HG03378 (cell line): Measurements from ENCODE around the gene CDX2.
"Not testable (repeated sequence)": the region's sequence is repeated elsewhere in the genome, so short reads cannot be mapped to it uniquely, and the experiment has no call there.

ENCODE experiments used
- ATAC-seq: cut with Tn5 transposase; IDR thresholded peaks from one replicate; pipeline ENCODE4 v1.9.1; 2021; ENCODE audit warnings: mild to moderate bottlenecking, moderate library complexity; ENCODE audit not compliant: unreplicated experiment

The CDX2 gene

DNA sequence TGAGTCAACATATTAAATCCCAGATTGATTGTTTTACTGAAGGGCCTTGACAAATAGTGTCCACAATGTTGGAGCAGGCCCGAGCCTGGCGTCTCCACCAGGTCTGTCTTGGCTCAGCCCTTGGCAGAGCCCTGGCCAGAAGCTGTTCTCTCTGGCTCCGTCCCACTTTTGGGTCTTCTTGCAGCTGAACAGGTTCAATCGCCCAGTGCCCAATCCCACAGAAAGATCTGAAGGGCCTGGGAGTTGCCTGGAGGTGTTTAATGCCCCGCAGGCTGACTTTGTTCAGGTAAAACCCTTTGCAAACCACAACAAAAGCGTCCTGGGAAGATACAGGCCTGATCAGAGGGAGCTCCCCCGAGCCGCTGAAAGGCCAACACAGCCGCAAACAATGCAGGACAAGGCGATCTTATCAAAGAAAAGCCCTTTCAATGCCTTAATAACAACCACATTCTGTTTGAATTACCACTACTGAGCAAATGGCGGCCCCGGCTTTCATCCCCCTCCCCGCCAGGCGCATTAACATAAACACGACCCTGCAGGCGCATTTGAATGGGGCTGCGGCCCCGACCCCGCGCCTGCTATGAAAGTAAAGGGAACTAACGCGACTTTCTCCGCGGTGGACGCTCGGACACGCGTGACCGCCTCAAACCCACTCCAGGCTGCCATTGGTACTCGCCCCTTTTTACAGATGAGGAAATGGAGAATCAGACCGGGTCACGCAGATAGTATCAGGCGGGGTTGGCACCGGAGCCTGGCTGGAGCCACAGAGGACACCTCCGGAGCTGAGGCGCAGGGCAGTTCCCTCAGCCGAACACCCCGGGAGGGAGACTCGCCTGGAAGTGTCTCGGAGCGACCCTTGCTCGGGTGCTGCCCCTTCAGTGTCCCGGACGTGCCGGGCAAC is 3.1 kb downstream of the CDX2 start:
- no peak for ATAC-seq

GRCh38 chr13:27965343-27965739 is 3.8 kb downstream of the CDX2 start:
- no peak for ATAC-seq

DNA sequence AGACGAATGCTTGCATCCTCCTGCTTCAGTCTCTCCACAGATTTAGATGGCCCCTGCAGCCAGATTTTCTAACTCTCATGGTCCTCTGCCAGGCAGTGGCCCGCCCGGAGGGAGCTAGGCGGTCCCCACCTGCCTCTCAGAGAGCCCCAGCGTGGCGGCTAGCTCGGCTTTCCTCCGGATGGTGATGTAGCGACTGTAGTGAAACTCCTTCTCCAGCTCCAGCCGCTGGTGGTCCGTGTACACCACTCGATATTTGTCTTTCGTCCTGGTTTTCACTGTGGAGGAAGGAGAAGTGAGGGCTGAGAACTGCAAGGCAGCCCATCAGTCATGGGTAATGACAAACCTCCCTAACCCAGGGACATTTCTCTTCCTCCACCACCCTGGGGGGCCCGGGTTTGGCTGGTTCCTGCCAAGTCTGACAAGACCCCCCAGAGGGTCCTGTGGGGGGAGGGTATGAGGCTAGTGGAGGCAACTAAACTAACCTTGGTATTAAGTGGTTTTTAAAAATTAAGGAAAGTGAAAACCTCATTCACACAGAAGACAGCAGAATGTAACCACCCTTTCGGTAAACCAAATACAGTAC is 4.3 kb downstream of the CDX2 start:
- no peak for ATAC-seq

DNA sequence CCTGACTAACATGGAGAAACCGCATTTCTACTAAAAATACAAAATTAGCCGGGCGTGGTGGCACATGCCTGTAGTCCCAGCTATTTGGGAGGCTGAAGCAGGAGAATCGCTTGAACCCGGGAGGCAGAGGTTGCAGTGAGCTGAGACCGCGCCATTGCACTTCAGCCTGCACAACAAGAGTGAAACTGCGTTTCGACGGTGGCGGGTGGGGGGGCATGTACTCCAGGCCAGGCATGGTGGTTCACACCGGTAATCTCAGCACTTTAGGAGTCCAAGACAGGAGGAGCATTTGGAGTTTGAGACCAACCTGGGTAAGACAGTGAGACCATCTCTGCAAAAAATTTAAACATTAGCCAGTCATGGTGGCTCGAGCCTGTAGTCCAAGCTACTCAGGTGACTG is 4.9 kb downstream of the CDX2 start:
- not testable (repeated sequence) for ATAC-seq

DNA sequence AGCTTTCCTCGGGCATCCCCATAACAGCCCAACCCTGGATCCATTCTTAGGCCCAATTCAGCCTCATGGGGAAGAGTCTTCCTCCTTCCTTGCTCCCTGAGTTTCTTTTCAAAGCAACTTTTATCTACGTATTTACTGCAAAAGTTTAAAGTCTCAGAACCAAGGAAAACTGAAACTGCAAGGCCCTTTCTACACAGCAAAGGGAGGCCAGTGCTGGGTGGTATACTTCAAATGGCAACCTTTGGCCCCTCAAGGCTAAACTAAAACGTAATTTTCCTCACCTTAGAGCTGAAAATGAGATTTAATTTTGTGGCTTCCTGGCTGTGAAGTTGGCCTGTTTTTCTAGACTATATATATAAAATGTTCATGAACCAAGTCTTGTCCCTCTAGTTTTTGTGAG is 5.6 kb downstream of the CDX2 start:
- ATAC-seq, result no peak

DNA sequence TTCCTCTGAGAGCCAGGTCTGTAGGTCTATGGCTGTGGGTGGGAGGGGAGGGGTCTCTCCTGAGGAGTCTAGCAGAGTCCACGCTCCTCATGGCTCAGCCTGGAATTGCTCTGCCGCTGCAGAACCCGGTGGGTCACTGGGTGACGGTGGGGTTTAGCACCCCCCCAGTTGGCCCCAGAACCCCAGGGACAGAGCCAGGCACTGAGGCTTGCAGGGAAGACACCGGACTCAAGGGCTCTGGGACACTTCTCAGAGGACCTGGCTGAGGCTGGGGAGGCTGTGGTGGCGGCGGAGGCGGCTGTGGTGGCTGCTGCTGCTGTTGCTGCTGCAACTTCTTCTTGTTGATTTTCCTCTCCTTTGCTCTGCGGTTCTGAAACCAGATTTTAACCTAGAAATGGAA is 6.1 kb downstream of the CDX2 start:
- ATAC-seq, result no peak

DNA sequence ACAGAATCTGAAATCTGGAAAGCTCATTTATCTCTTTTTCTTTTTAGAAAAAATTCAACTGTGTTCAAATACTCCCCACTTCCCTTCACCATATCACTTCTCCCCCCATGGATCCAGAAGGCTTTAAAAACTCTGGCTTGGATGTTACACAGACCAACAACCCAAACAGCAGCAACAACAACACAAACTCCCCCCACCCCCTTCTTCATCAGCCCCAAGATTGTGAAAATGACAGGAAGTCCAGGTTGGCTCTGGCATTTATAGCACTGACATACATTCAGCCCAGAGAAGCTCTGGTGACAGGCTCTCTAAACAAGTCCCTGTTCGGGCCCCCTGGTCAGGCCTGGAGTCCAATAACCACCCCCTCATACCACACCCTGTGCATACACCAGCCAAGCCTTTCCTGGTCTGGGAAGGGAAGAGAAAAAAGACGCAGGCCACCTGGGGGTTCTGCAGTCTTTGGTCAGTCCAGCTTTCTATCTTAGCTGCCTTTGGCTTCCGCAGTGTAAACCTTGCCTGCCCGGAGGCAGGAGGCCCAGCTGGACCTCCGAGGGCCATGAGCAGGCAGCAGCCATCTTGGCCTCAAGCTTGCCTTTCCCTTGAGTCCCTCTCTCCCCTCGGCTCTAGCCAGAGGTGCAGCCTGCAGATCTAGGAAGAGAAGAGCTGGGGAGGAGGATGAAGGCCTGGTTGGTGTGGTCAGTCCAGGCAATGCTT is 6.8 kb downstream of the CDX2 start:
- no peak for ATAC-seq

- no peak for ATAC-seq
These were observed 7.7 kb downstream of the CDX2 start for GRCh38 chr13:27961227-27962085.

GRCh38 chr13:27960362-27961226 is 8.5 kb downstream of the CDX2 start:
- no peak for ATAC-seq

DNA sequence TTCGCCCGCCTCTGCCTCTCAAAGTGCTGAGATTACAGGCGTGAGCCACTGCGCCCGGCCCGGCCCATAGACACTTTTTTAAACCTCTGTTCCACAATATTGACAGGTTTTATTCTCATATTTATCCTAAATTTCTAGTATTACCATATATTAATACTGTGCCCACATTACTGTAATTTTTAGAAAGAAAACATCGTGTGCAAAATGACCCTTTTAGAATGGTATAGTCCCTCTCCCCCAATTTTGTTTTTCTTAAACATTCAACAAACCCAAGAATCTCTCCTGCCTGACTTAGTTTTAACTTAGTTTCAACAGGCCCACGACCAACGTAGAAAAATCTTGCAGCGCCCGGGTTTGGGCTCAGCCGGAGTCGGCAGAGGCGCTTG is 9.1 kb downstream of the CDX2 start:
- ATAC-seq, result no peak

DNA sequence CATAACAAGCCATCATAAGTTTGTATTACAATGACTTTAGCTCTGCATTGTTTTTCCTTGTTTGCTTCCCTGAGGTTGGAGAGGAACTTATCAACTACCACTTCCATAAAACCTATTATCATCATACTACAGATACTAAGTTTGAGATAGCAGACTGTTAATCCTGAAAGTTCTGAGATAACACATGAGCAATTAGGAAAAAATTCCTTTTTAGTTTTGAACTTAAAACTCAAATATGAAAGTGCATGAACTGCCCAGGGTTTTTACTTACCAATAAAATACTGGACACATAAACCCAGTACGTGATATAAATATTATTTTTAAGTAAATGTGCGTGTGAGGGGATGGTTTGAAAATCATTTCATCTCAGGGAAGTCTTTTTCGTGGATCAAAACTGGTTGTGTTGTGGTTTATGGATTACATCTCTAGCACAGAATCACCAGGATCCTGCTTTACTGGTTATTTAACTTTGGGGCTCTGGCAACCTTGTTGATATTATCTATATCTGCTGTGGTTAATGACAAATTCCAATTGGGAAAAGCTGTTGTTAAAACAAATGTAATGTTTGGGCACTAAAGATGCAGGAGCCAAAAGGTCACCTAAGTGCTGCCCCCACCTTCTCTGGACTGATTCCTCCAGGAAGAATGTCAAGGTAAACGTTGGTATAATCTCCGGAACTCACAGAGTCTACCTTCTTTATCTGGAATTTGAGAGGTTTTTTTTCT is 12.4 kb downstream of the CDX2 start:
- ATAC-seq, result no peak

DNA sequence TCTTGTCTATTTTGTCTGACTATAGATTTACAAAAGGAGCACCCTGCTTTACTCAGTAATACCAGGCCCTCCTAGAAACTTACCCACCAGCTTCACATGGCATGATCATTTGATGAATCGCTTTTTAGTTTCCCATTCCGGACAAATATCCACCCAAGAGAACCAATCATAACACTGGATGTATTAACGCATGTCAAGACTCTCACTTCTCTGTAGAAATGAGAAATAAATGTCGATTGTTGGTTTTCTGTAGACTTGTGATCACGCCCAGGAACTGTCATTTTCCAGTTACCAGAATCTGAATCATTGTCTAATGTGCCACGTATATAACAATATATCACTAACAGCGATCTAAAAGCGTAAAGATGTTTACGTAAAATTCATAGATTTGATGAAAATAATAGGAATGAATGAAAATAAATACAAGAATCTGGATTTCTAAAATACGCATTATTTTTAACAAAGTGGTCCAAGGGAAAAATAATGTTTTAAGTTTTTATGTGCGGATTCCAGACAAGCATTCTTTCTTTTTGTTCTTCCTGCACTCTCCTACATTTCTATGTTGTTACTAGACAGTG is 14.0 kb downstream of the CDX2 start:
- ATAC-seq, result no peak

DNA sequence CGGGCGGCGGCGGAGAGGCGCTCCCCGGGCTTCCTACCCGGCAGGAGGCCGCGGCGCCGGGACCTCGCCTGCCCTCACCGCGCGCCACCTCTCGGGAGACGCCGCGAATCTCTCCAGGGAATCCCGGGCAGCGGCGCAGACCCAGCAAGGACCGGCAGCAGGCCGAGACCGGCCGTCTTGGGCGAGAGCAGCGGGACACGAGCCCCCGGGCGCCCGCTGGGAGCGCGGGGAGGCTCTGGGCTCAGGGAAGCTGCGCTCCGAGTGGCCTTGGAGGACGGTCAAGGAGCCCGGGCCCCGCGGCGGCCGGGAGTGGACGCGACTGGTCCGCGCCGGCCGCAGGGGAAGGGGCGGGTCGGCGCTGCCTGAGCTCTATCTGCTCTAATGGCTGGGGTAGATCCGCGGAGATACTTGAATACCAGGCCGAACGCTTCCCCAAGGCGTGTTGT is 14.7 kb downstream of the CDX2 start:
- no peak for ATAC-seq

GRCh38 chr13:27953676-27954405 is 15.3 kb downstream of the CDX2 start:
- ATAC-seq, result peak; percentile 60

DNA sequence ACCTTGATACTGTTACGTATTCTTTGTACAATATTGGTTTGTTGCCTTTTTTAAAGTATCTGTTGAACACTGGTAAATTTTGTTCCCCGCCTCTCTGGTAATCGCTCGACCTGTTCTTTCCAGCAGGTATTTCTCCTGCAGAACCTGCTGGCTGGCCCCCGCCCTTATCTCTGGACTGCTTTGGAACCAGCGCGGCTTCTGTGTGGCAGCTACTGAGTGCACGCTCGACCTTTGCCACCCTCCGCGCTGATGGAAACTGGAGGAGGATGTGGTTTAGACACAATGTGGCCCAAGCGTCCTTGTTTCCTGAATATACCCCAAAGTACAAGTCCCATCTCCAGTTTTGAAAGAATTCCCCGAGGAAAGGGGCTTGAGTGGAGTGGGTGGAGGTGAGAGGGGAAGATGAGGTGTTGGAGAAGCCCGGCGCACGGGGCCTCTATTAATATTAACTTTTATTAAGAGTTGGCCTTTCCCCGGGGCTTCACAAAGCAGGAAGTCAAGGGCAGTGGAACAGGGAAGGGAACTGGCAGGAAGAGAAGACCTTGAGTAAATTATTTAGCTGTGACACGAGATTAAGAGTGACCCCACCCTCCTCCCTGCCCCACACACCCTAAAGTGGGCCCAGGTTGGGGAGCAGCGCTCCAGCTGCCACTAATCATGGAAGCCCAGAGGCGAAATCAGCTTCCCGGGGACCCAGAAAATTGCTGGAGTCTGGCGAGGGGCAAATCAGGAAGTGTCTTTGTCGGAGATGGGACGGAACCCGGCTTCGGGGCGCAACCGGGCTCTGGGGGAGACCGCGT is 16.0 kb downstream of the CDX2 start:
- no peak for ATAC-seq

DNA sequence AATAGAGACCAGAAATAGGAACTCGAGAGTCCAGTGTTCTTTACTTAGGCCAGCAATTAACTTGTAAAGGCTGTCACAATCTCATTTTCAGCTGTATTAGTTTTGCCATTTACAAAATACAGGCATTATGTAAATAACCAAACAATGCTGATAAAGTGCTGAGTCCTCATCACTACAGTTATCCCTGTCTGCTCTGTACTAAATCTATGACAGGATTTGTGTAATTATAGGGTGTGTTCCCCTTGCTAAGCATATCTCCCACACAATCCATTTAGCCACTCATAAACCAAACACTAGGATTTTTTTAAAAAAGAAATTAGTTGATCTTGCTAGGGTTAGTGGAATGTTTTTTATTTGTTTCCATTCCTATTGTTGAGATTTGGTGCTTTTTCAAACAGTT is 26.1 kb downstream of the CDX2 start:
- ATAC-seq, result no peak

DNA sequence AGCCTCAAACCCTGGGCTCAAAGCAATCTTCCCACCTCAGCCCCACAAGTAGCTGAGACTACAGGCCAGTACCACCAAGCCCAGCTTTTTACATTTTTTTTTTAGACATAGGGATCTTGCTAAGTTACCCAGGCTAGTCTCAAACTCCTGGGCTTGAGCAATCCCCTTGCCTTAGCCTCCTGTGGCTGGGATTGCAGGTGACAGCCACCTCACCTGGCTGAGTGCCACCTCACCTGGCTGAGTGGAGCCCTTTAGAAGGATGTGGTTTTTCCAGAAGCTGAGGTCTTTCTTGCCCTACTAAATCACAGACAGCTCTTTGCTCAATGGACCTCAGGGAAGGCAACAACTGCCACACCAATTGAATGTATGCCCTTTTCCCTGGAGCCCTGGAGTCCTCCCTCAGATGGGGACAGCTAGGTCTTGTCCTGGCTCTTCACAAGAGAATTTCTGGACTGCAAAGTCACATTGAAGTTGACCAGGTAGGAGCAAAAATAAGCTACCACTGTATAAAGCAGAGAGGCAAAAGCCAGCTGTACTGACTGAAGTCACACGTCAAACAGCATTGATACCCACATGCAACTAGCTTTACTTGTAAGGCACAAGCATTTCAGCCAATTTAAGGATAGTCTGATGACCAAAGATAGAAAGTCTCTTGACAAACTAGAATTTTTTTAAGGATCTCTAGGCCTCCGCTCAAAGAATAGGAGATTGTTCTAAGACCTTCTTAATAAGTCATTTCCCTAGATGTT is 35.4 kb downstream of the CDX2 start:
- ATAC-seq, result no peak
